ENCODE data around the gene USP21.

Gene USP21

GRCh38 chr1:161139766-161140165, 19.5 kb upstream of the USP21 start:
- Histone ChIP-seq H3K4me3 (ENCODE audit: low read depth, low read length) (no peak overlapping the region), H3K9me3 (ENCODE audit: control insufficient read depth, insufficient read depth, low read length) (no peaks in the 10 kb centered on the region), H3K4me1 (ENCODE audit: control insufficient read depth, insufficient read depth, low read length) (no peaks in the 10 kb centered on the region), H3K27ac (ENCODE audit: low read depth, low read length) (no peak overlapping the region), H3K9ac (ENCODE audit: low read depth, low read length) (no peak overlapping the region), H3K36me3 (ENCODE audit: control insufficient read depth, insufficient read depth, low read length) (no peaks in the 10 kb centered on the region), H3K27me3 (ENCODE audit: control insufficient read depth, insufficient read depth, low read length) (no peaks in the 10 kb centered on the region)

- Histone ChIP-seq H3K36me3 (ENCODE audit: control insufficient read depth, insufficient read depth, low read length) (no peaks in the 10 kb centered on the region), H3K9ac (ENCODE audit: low read depth, low read length) (no peak overlapping the region), H3K27ac (ENCODE audit: low read depth, low read length) (no peak overlapping the region), H3K27me3 (ENCODE audit: control insufficient read depth, insufficient read depth, low read length) (no peaks in the 10 kb centered on the region), H3K4me3 (ENCODE audit: low read depth, low read length) (no peak overlapping the region), H3K9me3 (ENCODE audit: control insufficient read depth, insufficient read depth, low read length) (no peaks in the 10 kb centered on the region), H3K4me1 (ENCODE audit: control insufficient read depth, insufficient read depth, low read length) (no peaks in the 10 kb centered on the region)
These were observed 18.4 kb upstream of the USP21 start for GRCh38 chr1:161140755-161141400.

DNA sequence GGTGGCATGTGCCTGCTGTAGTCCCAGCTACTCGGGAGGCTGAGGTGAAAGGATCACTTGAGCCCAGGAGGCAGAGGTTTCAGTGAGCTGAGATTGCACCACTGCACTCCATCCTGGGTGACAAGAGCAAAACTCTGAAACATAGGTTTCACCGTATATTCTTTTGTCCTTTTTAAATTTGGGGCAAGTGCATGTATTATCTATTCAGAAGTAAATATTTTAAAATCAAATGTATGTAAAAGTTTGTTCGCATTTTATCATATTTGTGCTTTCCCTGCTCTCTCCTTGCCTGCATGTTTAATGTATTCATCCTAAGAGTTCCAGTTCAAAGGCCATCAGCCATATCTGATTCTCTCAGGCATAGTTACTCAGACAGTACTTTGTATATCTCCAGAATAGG, 13.5 kb upstream of the USP21 start:
- Histone ChIP-seq H3K27ac (ENCODE audit: low read depth, low read length) (no peak overlapping the region), H3K36me3 (ENCODE audit: control insufficient read depth, insufficient read depth, low read length) (no peaks in the 10 kb centered on the region), H3K27me3 (ENCODE audit: control insufficient read depth, insufficient read depth, low read length) (no peaks in the 10 kb centered on the region), H3K4me3 (ENCODE audit: low read depth, low read length) (no peak overlapping the region), H3K9ac (ENCODE audit: low read depth, low read length) (no peak overlapping the region), H3K4me1 (ENCODE audit: control insufficient read depth, insufficient read depth, low read length) (no peaks in the 10 kb centered on the region), H3K9me3 (ENCODE audit: control insufficient read depth, insufficient read depth, low read length) (no peaks in the 10 kb centered on the region)

DNA sequence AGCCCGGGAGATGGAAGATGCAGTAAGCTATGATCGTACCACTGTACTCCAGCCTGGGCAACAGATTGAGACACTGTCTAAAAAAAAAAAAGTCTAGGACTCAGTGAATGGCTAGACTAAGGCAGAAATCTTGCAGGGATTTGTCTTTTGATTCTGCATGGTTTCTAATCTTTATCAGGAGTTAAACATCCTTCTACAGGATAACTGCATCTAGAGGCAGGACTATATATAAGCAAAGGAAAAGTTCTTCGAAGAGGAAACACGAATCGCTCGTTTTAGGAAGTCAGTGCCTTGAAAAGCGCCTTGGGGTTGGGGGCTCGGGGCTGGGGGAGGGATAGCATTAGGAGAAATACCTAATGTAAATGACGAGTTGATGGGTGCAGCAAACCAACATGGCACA, 6.1 kb upstream of the USP21 start:
- Histone ChIP-seq H3K4me3 (ENCODE audit: low read depth, low read length) (peak overlapping the region; percentile 80), H3K36me3 (ENCODE audit: control insufficient read depth, insufficient read depth, low read length) (peaks cover 15% of the 10 kb centered on the region), H3K9ac (ENCODE audit: low read depth, low read length) (no peak overlapping the region), H3K27me3 (ENCODE audit: control insufficient read depth, insufficient read depth, low read length) (no peaks in the 10 kb centered on the region), H3K9me3 (ENCODE audit: control insufficient read depth, insufficient read depth, low read length) (no peaks in the 10 kb centered on the region), H3K4me1 (ENCODE audit: control insufficient read depth, insufficient read depth, low read length) (no peaks in the 10 kb centered on the region; the same call in 1 of the 2 replicates), H3K27ac (ENCODE audit: low read depth, low read length) (peak overlapping the region; percentile 94)

GRCh38 chr1:161153682-161154337, 5.5 kb upstream of the USP21 start, which contains the start of gene UFC1:
Gene UFC1, plus strand, starts transcription at chr1:161153978. Its CDS starts 20 bp downstream, at chr1:161153998.
- Histone ChIP-seq H3K36me3 (ENCODE audit: control insufficient read depth, insufficient read depth, low read length) (peaks cover 19% of the 10 kb centered on the region), H3K27me3 (ENCODE audit: control insufficient read depth, insufficient read depth, low read length) (no peaks in the 10 kb centered on the region), H3K27ac (ENCODE audit: low read depth, low read length) (peak within 1 kb of the TSS; percentile 94), H3K4me1 (ENCODE audit: control insufficient read depth, insufficient read depth, low read length) (no peaks in the 10 kb centered on the region; the same call in 1 of the 2 replicates), H3K9ac (ENCODE audit: low read depth, low read length) (peak within 1 kb of the TSS; percentile 96), H3K4me3 (ENCODE audit: low read depth, low read length) (peak within 1 kb of the TSS; percentile 80), H3K9me3 (ENCODE audit: control insufficient read depth, insufficient read depth, low read length) (no peaks in the 10 kb centered on the region)

GRCh38 chr1:161157867-161158266, 1.4 kb upstream of the USP21 start:
- H3K4me3 ChIP-seq (ENCODE audit: low read depth, low read length): no peak overlapping the region
- H3K4me1 ChIP-seq (ENCODE audit: control insufficient read depth, insufficient read depth, low read length): peaks cover 3% of the 10 kb centered on the region
- H3K27me3 ChIP-seq (ENCODE audit: control insufficient read depth, insufficient read depth, low read length): no peaks in the 10 kb centered on the region
- H3K27ac ChIP-seq (ENCODE audit: low read depth, low read length): no peak overlapping the region
- peaks cover 35% of the 10 kb centered on the region for H3K36me3 ChIP-seq (ENCODE audit: control insufficient read depth, insufficient read depth, low read length)
- no peaks in the 10 kb centered on the region for H3K9me3 ChIP-seq (ENCODE audit: control insufficient read depth, insufficient read depth, low read length)
- no peak overlapping the region for H3K9ac ChIP-seq (ENCODE audit: low read depth, low read length)

GRCh38 chr1:161158316-161159010, 837 bp upstream of the USP21 start:
- Histone ChIP-seq H3K9ac (ENCODE audit: low read depth, low read length) (no peak overlapping the region), H3K27me3 (ENCODE audit: control insufficient read depth, insufficient read depth, low read length) (no peaks in the 10 kb centered on the region), H3K27ac (ENCODE audit: low read depth, low read length) (peak overlapping the region; percentile 83), H3K9me3 (ENCODE audit: control insufficient read depth, insufficient read depth, low read length) (no peaks in the 10 kb centered on the region), H3K4me3 (ENCODE audit: low read depth, low read length) (peak overlapping the region; percentile 78), H3K36me3 (ENCODE audit: control insufficient read depth, insufficient read depth, low read length) (peaks cover 41% of the 10 kb centered on the region), H3K4me1 (ENCODE audit: control insufficient read depth, insufficient read depth, low read length) (peaks cover 3% of the 10 kb centered on the region; the same call in 1 of the 2 replicates)

DNA sequence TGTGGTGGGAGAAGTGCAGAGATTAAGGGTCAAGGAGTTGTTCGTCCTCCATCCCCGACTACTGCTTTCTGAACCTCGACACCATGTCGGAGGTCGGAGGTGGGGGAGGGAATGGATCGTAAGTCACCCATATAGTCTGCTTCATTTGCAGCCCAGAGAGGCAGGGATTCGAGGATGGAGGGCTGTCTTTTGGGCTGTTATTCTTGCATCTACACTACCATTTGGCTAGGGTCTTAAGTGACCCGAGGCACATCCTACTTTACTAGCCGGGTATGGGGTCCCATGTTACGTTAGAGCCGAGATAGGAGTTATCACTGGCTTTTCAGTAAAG, 578 bp downstream of the USP21 start:
- Histone ChIP-seq H3K9ac (ENCODE audit: low read depth, low read length) (peak overlapping the region; percentile 75), H3K4me3 (ENCODE audit: low read depth, low read length) (peak overlapping the region; percentile 78), H3K9me3 (ENCODE audit: control insufficient read depth, insufficient read depth, low read length) (no peaks in the 10 kb centered on the region), H3K27ac (ENCODE audit: low read depth, low read length) (peak overlapping the region; percentile 83), H3K4me1 (ENCODE audit: control insufficient read depth, insufficient read depth, low read length) (peaks cover 3% of the 10 kb centered on the region; the same call in 1 of the 2 replicates), H3K27me3 (ENCODE audit: control insufficient read depth, insufficient read depth, low read length) (no peaks in the 10 kb centered on the region), H3K36me3 (ENCODE audit: control insufficient read depth, insufficient read depth, low read length) (peaks cover 53% of the 10 kb centered on the region)

GRCh38 chr1:161160671-161161145, 1.4 kb downstream of the USP21 start:
- Histone ChIP-seq H3K36me3 (ENCODE audit: control insufficient read depth, insufficient read depth, low read length) (peaks cover 53% of the 10 kb centered on the region), H3K4me1 (ENCODE audit: control insufficient read depth, insufficient read depth, low read length) (peaks cover 3% of the 10 kb centered on the region; the same call in 1 of the 2 replicates), H3K9ac (ENCODE audit: low read depth, low read length) (no peak overlapping the region), H3K9me3 (ENCODE audit: control insufficient read depth, insufficient read depth, low read length) (no peaks in the 10 kb centered on the region), H3K4me3 (ENCODE audit: low read depth, low read length) (no peak overlapping the region), H3K27ac (ENCODE audit: low read depth, low read length) (no peak overlapping the region), H3K27me3 (ENCODE audit: control insufficient read depth, insufficient read depth, low read length) (no peaks in the 10 kb centered on the region)

DNA sequence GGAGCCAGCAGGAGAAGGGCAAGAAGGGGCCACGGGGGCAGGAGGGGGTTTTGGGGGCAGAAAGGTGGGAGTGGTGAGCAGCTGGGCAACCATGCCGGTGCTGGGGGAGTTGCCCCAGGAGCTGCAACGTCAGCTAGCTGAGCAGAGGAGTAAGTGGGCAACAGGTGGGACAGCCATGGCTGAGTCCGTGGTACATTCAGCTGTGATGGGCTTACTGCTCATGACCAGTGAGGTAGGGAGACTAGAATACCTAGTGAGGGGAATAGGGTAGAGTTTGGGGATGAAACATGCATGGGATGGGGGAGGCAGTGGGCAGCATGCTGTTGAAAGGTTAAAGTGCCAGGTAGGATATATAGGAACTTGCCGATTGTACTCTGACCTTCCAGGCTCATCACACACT, 2.4 kb downstream of the USP21 start:
- H3K9me3 ChIP-seq (ENCODE audit: control insufficient read depth, insufficient read depth, low read length): no peaks in the 10 kb centered on the region
- H3K4me1 ChIP-seq (ENCODE audit: control insufficient read depth, insufficient read depth, low read length): peaks cover 3% of the 10 kb centered on the region; the same call in 1 of the 2 replicates
- H3K27me3 ChIP-seq (ENCODE audit: control insufficient read depth, insufficient read depth, low read length): no peaks in the 10 kb centered on the region
- H3K9ac ChIP-seq (ENCODE audit: low read depth, low read length): no peak overlapping the region
- no peak overlapping the region for H3K4me3 ChIP-seq (ENCODE audit: low read depth, low read length)
- peaks cover 53% of the 10 kb centered on the region for H3K36me3 ChIP-seq (ENCODE audit: control insufficient read depth, insufficient read depth, low read length)
- no peak overlapping the region for H3K27ac ChIP-seq (ENCODE audit: low read depth, low read length)

DNA sequence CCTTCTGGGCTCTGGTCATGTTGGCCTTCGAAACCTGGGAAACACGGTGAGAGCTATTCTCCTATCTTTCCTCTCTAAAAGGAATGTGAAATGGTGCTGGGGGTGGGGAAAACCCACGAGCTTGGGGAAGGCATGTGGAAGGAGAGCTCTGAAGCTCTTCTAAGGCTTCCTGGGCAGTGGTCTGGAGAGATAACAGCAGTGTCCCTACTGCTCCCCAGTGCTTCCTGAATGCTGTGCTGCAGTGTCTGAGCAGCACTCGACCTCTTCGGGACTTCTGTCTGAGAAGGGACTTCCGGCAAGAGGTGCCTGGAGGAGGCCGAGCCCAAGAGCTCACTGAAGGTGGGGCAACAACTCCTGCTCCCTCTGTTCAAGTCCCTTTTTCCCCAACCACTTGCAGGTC, 2.8 kb downstream of the USP21 start:
- no peak overlapping the region for H3K4me3 ChIP-seq (ENCODE audit: low read depth, low read length)
- H3K9ac ChIP-seq (ENCODE audit: low read depth, low read length): no peak overlapping the region
- no peaks in the 10 kb centered on the region for H3K27me3 ChIP-seq (ENCODE audit: control insufficient read depth, insufficient read depth, low read length)
- no peaks in the 10 kb centered on the region for H3K9me3 ChIP-seq (ENCODE audit: control insufficient read depth, insufficient read depth, low read length)
- H3K27ac ChIP-seq (ENCODE audit: low read depth, low read length): no peak overlapping the region
- peaks cover 50% of the 10 kb centered on the region for H3K36me3 ChIP-seq (ENCODE audit: control insufficient read depth, insufficient read depth, low read length)
- peaks cover 3% of the 10 kb centered on the region; the same call in 1 of the 2 replicates for H3K4me1 ChIP-seq (ENCODE audit: control insufficient read depth, insufficient read depth, low read length)
